GM19035 (cell line): ENCODE data around the gene MTMR3.
A peak's percentile ranks its signal among the peaks of the same experiment; 100 is the strongest.
"Not testable (repeated sequence)": the region's sequence is repeated elsewhere in the genome, so short reads cannot be mapped to it uniquely, and the experiment has no call there.

Experiments used
- ATAC-seq: cut with Tn5 transposase; IDR thresholded peaks from one replicate; pipeline ENCODE4 v1.9.1; 2021; ENCODE audit not compliant: unreplicated experiment

MTMR3 gene

GRCh38 chr22:29883045-29883774 is at the start of gene MTMR3:
Gene MTMR3 (plus strand): TSS chr22:29883174. CDS start chr22:29971060, 87,886 bp downstream.
- peak; percentile 73 for ATAC-seq

- ATAC-seq = no peak
Measured at GRCh38 chr22:29833392-29833965, 49.5 kb upstream of the MTMR3 start.

GRCh38 chr22:29834046-29834445 is 48.9 kb upstream of the MTMR3 start:
- ATAC-seq = no peak

GRCh38 chr22:29836791-29837370 is 46.1 kb upstream of the MTMR3 start:
- not testable (repeated sequence) for ATAC-seq

GRCh38 chr22:29837741-29838598 is 45.0 kb upstream of the MTMR3 start, which contains the start of gene ASCC2:
Gene ASCC2 (minus strand): TSS chr22:29838274. CDS start chr22:29832325, 5,949 bp downstream.
- peak; percentile 93 for ATAC-seq

GRCh38 chr22:29838599-29838956 is 44.4 kb upstream of the MTMR3 start:
- ATAC-seq = no peak

- no peak for ATAC-seq
Measured at GRCh38 chr22:29839039-29839438, 43.9 kb upstream of the MTMR3 start.

GRCh38 chr22:29840498-29840897 is 42.5 kb upstream of the MTMR3 start:
- ATAC-seq = no peak

GRCh38 chr22:29842172-29842571 is 40.8 kb upstream of the MTMR3 start:
- ATAC-seq = no peak

- ATAC-seq = no peak
Measured at GRCh38 chr22:29842740-29843139, 40.2 kb upstream of the MTMR3 start.

GRCh38 chr22:29846290-29846689 is 36.7 kb upstream of the MTMR3 start:
- ATAC-seq = no peak

- ATAC-seq = no peak
Measured at GRCh38 chr22:29848111-29848510, 34.9 kb upstream of the MTMR3 start.

- ATAC-seq = no peak
Measured at GRCh38 chr22:29854432-29854831, 28.5 kb upstream of the MTMR3 start.

- no peak for ATAC-seq
Measured at GRCh38 chr22:29855611-29856181, 27.3 kb upstream of the MTMR3 start.

GRCh38 chr22:29856496-29856895 is 26.5 kb upstream of the MTMR3 start:
- ATAC-seq = no peak

GRCh38 chr22:29859030-29859429 is 23.9 kb upstream of the MTMR3 start:
- ATAC-seq = not testable (repeated sequence)

GRCh38 chr22:29860006-29860766 is 22.8 kb upstream of the MTMR3 start:
- no peak for ATAC-seq

- no peak for ATAC-seq
Measured at GRCh38 chr22:29861672-29862297, 21.2 kb upstream of the MTMR3 start.

GRCh38 chr22:29865572-29865971 is 17.4 kb upstream of the MTMR3 start:
- ATAC-seq = not testable (repeated sequence)

- no peak for ATAC-seq
Measured at GRCh38 chr22:29867260-29867659, 15.7 kb upstream of the MTMR3 start.
